ENCODE data around the gene FBXW8.

- TF ChIP-seq, protein P1, sequence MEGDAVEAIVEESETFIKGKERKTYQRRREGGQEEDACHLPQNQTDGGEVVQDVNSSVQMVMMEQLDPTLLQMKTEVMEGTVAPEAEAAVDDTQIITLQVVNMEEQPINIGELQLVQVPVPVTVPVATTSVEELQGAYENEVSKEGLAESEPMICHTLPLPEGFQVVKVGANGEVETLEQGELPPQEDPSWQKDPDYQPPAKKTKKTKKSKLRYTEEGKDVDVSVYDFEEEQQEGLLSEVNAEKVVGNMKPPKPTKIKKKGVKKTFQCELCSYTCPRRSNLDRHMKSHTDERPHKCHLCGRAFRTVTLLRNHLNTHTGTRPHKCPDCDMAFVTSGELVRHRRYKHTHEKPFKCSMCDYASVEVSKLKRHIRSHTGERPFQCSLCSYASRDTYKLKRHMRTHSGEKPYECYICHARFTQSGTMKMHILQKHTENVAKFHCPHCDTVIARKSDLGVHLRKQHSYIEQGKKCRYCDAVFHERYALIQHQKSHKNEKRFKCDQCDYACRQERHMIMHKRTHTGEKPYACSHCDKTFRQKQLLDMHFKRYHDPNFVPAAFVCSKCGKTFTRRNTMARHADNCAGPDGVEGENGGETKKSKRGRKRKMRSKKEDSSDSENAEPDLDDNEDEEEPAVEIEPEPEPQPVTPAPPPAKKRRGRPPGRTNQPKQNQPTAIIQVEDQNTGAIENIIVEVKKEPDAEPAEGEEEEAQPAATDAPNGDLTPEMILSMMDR (IDR thresholded peaks at IDR 0.05 in 4 of 5, conservative IDR thresholded peaks at IDR 0.05 in 1 of 5) = no peak
- no peak for TF ChIP-seq POLR2A (IDR thresholded peaks at IDR 0.05)
These were observed 131.0 kb downstream of the FBXW8 start for GRCh38 chr12:117041798-117042170.
